Mammary epithelial cell (primary cell): ENCODE results near the gene DHX9.

Source experiments
- EZH2 ChIP-seq: IDR thresholded peaks from 2 replicates; pipeline ENCODE4 v1.6.1; 2012; ENCODE audit warnings: low read length, inconsistent platforms, borderline replicate concordance
- TF ChIP-seq, protein P1 (sequence below), 2 donors: IDR thresholded peaks in 1 of 2; conservative IDR thresholded peaks in 1 of 2; 2 replicates each; pipeline ENCODE4 v1.5.1; 2011 to 2012; ENCODE audit warnings: inconsistent platforms in 2 of 2, low read length in 2 of 2, mild to moderate bottlenecking in 2 of 2, control low read depth in 1 of 2, low read depth in 1 of 2; ENCODE audit not compliant: insufficient read depth in 1 of 2; ENCODE audit errors: extremely low read depth in 1 of 2

DNA sequence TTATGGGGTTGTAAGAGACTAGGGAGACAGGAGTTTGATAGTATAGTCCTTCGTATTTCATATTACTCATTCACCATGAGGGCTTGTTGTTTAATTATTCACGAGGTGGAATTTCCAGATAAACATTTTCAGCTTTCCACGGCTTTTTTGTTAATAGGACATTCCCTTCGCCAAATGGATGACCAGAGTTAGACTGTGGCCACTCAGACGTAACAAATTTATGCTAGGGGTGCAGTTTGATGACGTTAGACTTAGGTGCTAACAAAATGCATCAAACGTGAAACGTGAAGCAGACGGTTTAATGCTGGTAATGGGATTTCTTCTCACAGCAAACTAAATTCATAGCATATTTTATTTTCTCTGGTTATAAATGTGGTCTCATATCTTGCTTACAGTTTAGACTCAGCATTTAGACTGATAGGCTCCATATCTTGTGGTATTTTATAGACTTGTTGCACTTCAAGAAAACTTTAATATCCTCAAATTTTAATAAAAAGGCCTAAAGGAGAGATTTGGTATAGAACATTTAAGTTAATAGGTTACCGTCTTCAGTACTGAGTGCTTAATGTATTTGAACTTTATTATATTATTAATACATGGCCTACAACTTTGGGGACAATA, 2.3 kb downstream of the DHX9 start:
- TF ChIP-seq EZH2, result no peak
- TF ChIP-seq, protein P1, sequence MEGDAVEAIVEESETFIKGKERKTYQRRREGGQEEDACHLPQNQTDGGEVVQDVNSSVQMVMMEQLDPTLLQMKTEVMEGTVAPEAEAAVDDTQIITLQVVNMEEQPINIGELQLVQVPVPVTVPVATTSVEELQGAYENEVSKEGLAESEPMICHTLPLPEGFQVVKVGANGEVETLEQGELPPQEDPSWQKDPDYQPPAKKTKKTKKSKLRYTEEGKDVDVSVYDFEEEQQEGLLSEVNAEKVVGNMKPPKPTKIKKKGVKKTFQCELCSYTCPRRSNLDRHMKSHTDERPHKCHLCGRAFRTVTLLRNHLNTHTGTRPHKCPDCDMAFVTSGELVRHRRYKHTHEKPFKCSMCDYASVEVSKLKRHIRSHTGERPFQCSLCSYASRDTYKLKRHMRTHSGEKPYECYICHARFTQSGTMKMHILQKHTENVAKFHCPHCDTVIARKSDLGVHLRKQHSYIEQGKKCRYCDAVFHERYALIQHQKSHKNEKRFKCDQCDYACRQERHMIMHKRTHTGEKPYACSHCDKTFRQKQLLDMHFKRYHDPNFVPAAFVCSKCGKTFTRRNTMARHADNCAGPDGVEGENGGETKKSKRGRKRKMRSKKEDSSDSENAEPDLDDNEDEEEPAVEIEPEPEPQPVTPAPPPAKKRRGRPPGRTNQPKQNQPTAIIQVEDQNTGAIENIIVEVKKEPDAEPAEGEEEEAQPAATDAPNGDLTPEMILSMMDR (conservative IDR thresholded peaks at IDR 0.05 in 1 of 2, IDR thresholded peaks at IDR 0.05 in 1 of 2; ENCODE audit: extremely low read depth in 1 of 2, insufficient read depth in 1 of 2, low read depth in 1 of 2, low read length in 2 of 2), result no peak
